ENCODE measurements around the gene DUSP15.
"Not testable (repeated sequence)": the region's sequence is repeated elsewhere in the genome, so short reads cannot be mapped to it uniquely, and the experiment has no call there.

Gene DUSP15

GRCh38 chr20:31837896-31838397 is 32.4 kb downstream of the DUSP15 start:
- DNase-seq = no peak

DNA sequence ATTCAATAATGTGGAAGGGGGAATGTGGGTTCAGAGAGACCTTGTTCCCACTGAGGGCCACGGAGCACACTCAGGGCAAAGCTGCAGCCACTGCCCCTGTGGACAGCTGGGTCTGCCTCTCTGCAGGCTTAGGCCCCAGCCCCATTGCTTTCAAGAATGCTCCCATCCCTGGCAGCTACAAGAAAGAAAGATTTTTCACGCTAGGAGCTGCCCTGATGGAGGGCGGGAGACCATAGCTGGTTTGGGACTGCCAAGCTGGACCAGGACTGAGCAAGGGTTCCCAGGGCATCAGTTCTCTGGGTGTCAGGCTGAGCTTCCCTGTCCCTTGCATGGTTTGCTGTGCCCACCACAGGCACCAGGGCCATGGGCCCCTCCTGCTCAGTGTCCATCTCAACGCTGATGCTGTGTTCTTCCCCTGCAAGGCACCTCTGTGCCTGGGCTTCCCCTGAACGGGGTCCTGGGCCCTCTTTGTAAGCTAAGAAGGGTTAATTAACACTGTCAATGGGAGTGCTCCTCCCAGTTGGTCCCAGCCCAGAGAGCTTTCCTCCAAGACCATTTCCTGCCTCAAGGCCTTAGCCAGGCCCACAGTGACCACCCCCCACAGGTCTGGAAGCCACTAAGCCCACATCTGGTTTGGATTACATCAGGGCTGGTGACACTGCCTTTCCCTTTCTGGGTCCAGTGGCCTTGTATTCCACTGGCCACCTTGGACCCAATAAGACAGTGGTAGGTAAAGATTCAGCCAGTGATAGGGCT is 33.3 kb downstream of the DUSP15 start:
- DNase-seq = no peak

DNA sequence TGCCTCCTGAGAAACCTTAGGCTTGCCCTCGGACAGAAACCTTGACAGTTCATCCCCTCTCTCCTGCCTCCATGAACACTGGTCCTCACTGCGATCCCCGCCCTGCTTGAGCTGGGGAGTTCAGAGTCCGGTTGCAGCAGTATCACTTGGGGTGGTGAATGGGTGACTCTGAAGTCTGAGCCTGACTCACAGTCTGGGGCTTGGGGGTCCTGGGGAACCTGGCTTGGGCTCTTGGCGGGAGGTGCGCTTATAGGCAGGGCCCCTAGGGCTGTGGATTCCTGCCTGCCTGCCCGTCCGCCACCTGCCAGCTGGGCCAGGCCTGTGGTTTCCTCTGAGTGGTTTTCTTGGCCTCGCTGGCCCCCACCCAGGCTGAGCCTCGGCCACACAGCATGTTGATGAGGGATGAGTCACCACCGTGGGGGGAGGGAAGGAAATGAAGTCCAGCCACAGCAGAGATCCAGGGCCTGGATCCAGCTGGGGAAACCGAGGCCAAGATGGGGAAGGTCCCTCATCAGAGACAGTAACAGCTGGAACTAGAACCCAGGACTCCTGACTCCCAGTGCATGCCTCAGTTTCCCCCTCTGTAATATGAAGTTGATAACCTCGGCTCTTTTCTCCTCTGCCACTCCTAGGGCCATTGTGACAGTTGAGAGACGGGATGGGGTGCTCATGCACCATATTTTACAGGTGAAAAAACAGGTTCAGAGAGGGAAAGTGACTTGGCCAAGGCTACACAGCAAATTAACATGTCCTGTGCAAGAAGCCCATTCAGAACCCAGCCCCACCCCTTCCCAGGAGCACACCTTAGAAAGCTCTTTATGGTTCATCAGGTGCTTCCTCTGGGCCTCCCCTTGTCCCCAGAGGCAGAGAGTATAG is 34.1 kb downstream of the DUSP15 start:
- DNase-seq = no peak

DNA sequence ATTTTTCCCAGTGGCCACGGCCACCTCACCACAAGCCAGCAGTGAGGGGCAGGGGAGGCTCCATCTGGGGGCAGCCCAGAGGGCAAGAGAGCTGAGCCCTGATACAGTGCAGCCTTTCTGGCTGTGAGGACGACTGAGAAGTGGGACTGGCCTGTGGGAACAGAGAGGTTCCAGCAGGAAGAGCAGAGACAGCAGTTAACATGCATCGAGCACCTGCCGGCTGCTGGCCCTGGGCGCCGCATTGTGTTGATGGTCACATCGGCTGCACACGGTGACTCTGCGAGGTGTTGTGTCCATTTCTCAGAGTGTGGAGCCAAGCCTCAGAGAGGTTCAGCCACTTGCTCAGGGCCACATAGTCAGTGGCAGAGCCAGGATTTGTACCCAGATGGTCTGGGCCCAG is 34.8 kb downstream of the DUSP15 start:
- DNase-seq = no peak

DNA sequence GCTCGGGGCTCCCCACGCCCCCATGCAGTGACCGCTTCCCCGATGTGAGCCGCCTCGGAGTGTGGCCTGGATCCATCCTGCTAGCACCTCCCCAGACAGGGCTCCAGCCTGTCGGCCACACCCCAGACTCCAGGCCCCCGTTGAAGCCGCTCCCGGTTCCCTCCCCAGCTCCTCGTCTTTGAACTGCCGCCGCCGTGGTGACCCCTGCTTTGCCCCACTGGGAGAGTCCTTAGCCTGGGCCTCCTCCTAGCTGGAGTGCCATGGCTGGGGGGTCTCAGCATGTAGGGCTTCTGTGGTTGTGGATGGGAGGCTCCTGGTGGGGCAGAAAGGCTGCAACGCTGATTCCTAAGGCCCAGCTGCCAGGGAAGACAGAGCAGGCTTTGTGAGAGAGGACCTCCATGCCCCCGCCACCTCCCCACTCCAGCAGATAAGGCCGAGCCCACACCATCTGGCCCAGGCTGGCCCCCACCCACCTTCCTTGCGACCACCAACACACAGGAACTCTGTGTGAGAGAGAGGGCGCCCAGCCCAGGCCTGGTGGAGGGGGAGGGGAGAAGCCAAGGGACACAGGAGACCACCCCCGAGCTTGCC is 36.3 kb downstream of the DUSP15 start:
- DNase-seq = no peak

- DNase-seq = peak; percentile 78
These were observed 37.0 kb downstream of the DUSP15 start for GRCh38 chr20:31833130-31833930.

GRCh38 chr20:31831771-31832306 is 38.5 kb downstream of the DUSP15 start:
- no peak for DNase-seq

GRCh38 chr20:31831211-31831610 is 39.1 kb downstream of the DUSP15 start:
- DNase-seq = no peak

DNA sequence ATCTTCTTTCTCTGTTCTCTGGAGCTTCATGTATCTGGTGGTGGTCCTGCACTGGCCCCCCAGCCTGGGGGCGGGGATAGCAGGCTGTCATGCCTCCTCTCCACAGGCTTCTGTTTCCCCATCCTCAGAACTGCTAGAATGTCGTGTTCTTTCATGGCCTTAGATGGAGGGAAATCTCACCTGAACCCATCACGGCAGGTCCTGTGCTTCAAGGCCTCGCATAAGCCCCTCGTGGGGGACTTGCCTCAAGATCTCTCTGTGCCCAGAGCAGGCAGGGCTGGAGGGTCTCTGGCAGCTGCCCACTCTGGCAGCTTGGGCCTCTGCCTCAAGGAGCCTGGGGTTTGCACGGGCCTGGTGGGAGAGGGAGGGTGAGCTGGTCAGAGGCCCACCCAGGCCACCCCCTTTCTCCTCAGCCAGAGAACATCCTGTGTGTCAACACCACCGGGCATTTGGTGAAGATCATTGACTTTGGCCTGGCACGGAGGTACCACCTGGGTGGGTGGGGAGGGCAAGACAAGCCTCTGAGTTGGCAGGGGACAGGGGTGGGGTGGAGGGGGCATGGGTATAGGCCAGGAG is 39.8 kb downstream of the DUSP15 start:
- no peak for DNase-seq

DNA sequence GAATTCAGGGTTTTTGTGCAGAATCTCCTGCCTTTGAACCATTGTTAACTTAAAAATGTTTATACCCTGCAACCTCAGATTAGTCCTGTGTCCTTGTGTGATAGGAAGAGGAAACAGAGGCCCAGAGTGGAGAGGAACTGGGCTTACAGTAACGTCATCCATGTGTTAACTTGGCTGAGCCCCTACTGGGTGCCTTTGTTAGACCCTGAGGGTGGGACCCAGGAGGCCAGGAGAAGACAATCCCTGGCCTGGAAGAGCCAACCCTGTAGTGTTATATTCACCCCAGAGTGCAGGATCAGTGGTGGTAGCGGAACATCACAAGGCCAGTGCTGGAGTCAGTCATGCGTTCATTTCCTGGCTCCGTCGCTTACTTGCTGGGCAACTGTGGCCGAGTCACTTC is 40.6 kb downstream of the DUSP15 start:
- DNase-seq = no peak

DNA sequence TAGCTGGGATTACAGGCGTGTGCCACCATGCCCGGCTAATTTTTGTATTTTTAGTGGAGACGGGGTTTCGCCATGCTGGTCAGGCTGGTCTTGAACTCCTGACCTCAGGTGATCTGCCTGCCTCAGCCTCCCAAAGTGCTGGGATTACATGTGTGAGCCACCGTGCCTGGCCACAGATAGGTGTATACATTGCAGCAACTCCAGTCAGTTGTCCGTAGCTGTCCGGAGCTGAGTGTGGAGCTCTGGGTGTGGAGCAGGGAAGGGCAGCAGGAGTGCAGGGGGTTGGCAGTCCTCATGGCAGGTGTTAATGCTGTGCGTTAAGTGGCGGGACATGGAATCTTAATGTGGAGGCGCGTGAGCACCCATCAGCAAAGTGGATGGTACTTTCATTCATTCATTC is 42.3 kb downstream of the DUSP15 start:
- DNase-seq = not testable (repeated sequence)

DNA sequence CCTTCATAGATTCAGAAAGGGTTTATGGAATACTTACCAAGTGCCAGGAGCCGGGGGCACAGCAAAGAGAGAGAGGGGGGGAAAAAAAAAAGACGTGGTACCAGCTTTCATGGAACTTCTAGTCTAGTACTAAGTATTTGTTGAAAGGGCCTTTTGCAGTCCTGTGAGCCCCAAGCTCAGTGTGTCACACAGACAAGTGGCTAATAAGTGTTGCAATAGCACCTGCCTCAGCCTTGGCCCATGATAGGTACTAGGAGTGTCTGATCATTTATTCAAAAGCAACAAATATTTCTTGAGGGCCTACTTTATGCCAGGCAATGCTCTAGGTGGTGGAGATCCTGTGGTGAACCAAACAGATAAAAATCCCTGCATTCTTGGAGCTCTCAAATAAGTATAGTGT is 43.3 kb downstream of the DUSP15 start:
- DNase-seq = no peak

GRCh38 chr20:31826074-31826473 is 44.3 kb downstream of the DUSP15 start:
- no peak for DNase-seq

GRCh38 chr20:31824554-31825313 is 45.6 kb downstream of the DUSP15 start:
- no peak for DNase-seq

DNA sequence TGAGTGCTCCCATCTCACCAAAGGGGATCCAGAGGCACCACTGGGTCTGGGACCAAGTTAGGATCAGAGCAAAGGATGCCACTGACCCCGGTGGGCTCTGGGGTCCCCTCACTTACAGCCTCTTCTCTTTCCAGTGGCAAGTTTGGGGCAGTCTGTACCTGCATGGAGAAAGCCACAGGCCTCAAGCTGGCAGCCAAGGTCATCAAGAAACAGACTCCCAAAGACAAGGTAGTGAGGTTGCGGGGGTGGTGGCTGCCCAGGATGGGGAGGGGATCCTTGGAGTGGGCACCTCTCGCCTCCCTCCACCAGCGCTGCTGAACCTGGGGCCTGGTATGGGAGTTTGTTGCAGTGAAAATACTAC is 46.2 kb downstream of the DUSP15 start:
- no peak for DNase-seq

GRCh38 chr20:31823360-31824124 is 46.8 kb downstream of the DUSP15 start:
- DNase-seq = no peak

GRCh38 chr20:31822421-31823330 is 47.7 kb downstream of the DUSP15 start:
- peak; percentile 81 for DNase-seq

GRCh38 chr20:31821427-31821826 is 48.9 kb downstream of the DUSP15 start:
- DNase-seq = no peak

DNA sequence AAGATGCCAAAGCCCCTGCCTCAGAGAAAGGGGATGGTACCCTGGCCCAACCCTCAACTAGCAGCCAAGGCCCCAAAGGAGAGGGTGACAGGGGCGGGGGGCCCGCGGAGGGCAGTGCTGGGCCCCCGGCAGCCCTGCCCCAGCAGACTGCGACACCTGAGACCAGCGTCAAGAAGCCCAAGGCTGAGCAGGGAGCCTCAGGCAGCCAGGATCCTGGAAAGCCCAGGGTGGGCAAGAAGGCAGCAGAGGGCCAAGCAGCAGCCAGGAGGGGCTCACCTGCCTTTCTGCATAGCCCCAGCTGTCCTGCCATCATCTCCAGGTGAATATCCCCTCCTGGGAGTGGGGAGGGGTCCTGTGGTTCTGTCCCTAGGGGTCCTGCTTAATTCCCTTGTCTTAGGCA is 50.1 kb downstream of the DUSP15 start:
- no peak for DNase-seq
